Tibial nerve (tissue), 4 donors: ENCODE results near the gene SPATC1L. TPM values are rescaled to one million over a fixed set of nuclear protein-coding genes. Genes with fewer than 3 reads are reported as not detected.
A peak's percentile ranks its signal among the peaks of the same experiment; 100 is the strongest.
"Not testable (repeated sequence)": the region's sequence is repeated elsewhere in the genome, so short reads cannot be mapped to it uniquely, and the experiment has no call there.

Source experiments
- DNase-seq, 2 donors: peaks; one replicate each; pipeline ENCODE4 v3.0.0-alpha.2; 2019; ENCODE audit warnings: low spot score in 2 of 2
- H3K27ac ChIP-seq, 4 donors: fragments of 200-600 bp; sonication (generic) in 3 of 4; one replicate each; pipeline ENCODE4 v1.5.1; 2017 to 2019; ENCODE audit warnings: mild to moderate bottlenecking in 1 of 4
- H3K27me3 ChIP-seq, 2 donors: fragments of 200-600 bp; sonication (generic) in 1 of 2; one replicate each; pipeline versions ENCODE4 v1.5.1 to v1.6.0; 2017 to 2019
- H3K36me3 ChIP-seq, 3 donors: fragments of 200-600 bp; sonication (generic); one replicate each; pipeline ENCODE4 v1.5.1; 2018 to 2019
- H3K4me1 ChIP-seq, 4 donors: fragments of 200-600 bp; sonication (generic) in 3 of 4; one replicate each; pipeline ENCODE4 v1.5.1; 2017 to 2019
- H3K4me3 ChIP-seq, 4 donors: fragments of 200-600 bp; sonication (generic) in 3 of 4; one replicate each; pipeline ENCODE4 v1.5.1; 2017 to 2019; ENCODE audit warnings: mild to moderate bottlenecking in 1 of 4, moderate library complexity in 1 of 4
- H3K9me3 ChIP-seq, 4 donors: fragments of 200-600 bp; sonication (generic) in 3 of 4; one replicate each; pipeline ENCODE4 v1.5.1; 2017 to 2019
- CTCF ChIP-seq, 5 experiments: fragments of 200-600 bp in 3 of 5; fragments of 450-650 bp in 2 of 5; sonication (generic) in 3 of 5; IDR thresholded peaks; one replicate each; pipeline ENCODE4 v1.5.1; 2016 to 2019; ENCODE audit warnings: antibody characterized with exemption in 5 of 5, mild to moderate bottlenecking in 3 of 5, moderate library complexity in 2 of 5
- EP300 ChIP-seq, 2 donors: sonication (generic); formaldehyde crosslinking; IDR thresholded peaks; one replicate each; pipeline ENCODE4 v1.6.1; 2017; ENCODE audit warnings: antibody characterized with exemption in 2 of 2, mild to moderate bottlenecking in 1 of 2
- POLR2A ChIP-seq, 2 donors: fragments of 450-650 bp; IDR thresholded peaks; one replicate each; pipeline ENCODE4 v1.6.1; 2017; ENCODE audit warnings: antibody characterized with exemption in 2 of 2, mild to moderate bottlenecking in 2 of 2, moderate library complexity in 2 of 2
- WGBS, 2 donors: methylation state at CpG; one replicate each; pipeline ENCODE4 v1.1.5; 2018; 5-methylcytosine and 5-hydroxymethylcytosine counted together
- total RNA-seq, 4 donors: library from RNA; depleted of rRNA; stranded (reverse); fragments of >200 nt; gene quantifications; one replicate each; pipeline ENCODE4 v1.1.0, GENCODE V29; 2016

SPATC1L gene
- total RNA-seq, 4 donors from 2014 or later, result 4.5 to 12.9 (median 8.0) TPM

DNA sequence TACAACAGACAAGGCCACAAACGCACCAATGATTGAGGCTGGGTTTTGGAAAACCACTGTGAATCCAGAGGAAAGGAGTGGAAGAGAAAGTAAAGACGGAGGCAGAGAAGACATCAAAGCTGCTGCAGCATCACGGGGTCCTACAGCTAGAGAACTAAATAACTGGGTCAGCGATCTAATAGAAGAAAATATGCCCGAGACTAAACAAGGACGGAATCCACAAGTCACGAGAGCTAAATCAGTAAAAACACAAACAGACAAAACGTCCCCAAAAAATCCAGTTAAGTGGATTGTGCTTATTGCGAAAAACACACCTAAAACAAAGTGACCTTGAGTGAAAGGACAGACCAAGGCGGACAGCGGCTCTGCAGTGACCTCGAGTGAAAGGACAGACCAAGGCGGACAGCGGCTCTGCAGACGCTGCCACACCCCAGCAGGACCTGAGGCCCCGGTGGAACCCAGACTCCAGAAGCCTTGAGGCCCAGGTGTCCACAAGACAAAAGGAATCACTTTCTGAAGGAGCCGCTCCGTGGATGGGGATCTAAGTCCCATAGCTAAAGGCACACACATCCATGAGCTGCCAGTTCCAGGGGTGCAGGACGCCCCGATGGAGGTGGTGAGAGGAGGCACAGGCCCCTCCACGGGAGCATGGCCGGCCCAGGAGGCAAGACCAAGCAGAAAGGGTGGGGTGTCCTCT, 34.9 kb downstream of the SPATC1L start:
- no peaks in the 10 kb centered on the region for H3K9me3 ChIP-seq
- peaks cover 0 to 11% (median 5%) of the 10 kb centered on the region in 4 donors for H3K4me1 ChIP-seq
- peaks cover 0 to 10% of the 10 kb centered on the region in 2 donors for H3K27me3 ChIP-seq
- TF ChIP-seq POLR2A (IDR thresholded peaks at IDR 0.05), result no peak
- TF ChIP-seq EP300 (IDR thresholded peaks at IDR 0.05), result no peak
- TF ChIP-seq CTCF (IDR thresholded peaks at IDR 0.05), result no peak
- DNase-seq, result peak in 1 of 2 donors; percentile 8
- 77 to 78% methylated on average over 22 of the region's 22 CpGs for WGBS, 2 donors
- no peaks in the 10 kb centered on the region for H3K36me3 ChIP-seq
- no peak overlapping the region for H3K27ac ChIP-seq
- H3K4me3 ChIP-seq, result no peak overlapping the region

GRCh38 chr21:46148106-46148505, 36.2 kb downstream of the SPATC1L start:
- Histone ChIP-seq H3K36me3 (no peaks in the 10 kb centered on the region), H3K4me1 (peaks cover 0 to 14% (median 3%) of the 10 kb centered on the region in 4 donors), H3K9me3 (no peaks in the 10 kb centered on the region), H3K27ac (no peak overlapping the region), H3K4me3 (no peak overlapping the region), H3K27me3 (peaks cover 0 to 6% of the 10 kb centered on the region in 2 donors)
- no peak for DNase-seq
- no peak for TF ChIP-seq EP300 (IDR thresholded peaks at IDR 0.05)
- no peak for TF ChIP-seq CTCF (IDR thresholded peaks at IDR 0.05)
- no peak for TF ChIP-seq POLR2A (IDR thresholded peaks at IDR 0.05)
- WGBS, 2 donors, result 86 to 91% methylated on average over 11 of the region's 11 CpGs

GRCh38 chr21:46147429-46147828, 36.8 kb downstream of the SPATC1L start:
- H3K27ac ChIP-seq, H3K9me3 ChIP-seq, H3K27me3 ChIP-seq, H3K36me3 ChIP-seq, H3K4me3 ChIP-seq: not testable (repeated sequence)
- TF ChIP-seq CTCF (IDR thresholded peaks at IDR 0.05), result peak in 1 of 5 experiments; percentile 17
- H3K4me1 ChIP-seq, result peaks cover 0 to 10% (median 0%) of the 10 kb centered on the region in 4 donors
- DNase-seq, result peak in 1 of 2 donors; percentile 6
- WGBS, 2 donors, result 74 to 81% methylated on average over 11 to 12 of the region's 12 CpGs

GRCh38 chr21:46146856-46147255, 37.4 kb downstream of the SPATC1L start:
- Histone ChIP-seq H3K9me3 (no peaks in the 10 kb centered on the region), H3K27ac (no peak overlapping the region), H3K27me3 (no peaks in the 10 kb centered on the region), H3K36me3 (no peaks in the 10 kb centered on the region), H3K4me1 (peaks cover 0 to 10% (median 0%) of the 10 kb centered on the region in 4 donors), H3K4me3 (no peak overlapping the region)
- peak in 1 of 2 donors; percentile 1 for DNase-seq
- TF ChIP-seq CTCF (IDR thresholded peaks at IDR 0.05), result no peak
- no peak for TF ChIP-seq POLR2A (IDR thresholded peaks at IDR 0.05)
- no peak for TF ChIP-seq EP300 (IDR thresholded peaks at IDR 0.05)
- WGBS, 2 donors, result 68 to 72% methylated on average over 14 of the region's 14 CpGs

DNA sequence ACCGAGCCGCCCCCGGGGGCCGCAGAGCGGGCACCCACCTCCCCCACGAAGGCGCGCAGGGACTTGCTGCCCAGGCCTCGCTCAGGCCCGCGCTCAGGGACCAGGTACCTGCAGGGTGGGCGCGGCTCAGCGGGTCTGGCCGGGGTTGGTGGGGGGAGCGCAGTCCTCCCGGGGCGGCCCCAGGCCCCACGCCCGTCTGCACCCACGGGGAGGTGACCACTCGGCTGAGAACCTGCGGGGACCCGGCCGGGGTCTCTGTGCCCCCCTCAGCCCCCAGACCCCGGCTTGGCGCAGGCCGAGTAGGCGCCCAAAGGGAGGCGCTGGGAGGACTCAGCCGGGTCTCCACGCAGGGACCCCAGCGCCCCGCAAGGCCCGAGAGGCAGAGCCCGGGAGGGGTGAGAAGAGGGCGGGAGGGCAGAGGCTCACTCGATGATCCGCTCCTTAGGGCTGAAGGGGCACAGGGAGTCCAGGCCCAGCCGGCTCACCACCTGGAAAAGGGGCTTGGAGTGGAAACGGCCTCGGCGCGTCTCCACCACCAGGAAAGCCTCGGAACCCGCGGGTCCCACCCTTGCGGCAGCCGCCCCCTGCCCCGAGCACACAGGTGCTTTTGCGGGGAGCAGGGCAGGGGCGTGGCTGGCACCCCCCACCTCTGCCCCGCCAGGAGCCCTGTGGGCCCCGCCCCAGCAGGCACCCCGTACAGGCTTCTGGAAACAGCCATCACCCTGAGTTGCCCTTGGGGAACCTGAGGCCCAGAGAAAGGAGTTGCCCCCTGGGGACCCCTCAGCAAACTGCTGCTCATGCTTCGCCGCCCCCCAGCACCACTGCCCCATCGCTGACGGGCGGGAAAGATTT, 38.2 kb downstream of the SPATC1L start:
- WGBS, 2 donors, result 89 to 93% methylated on average over 42 to 45 of the region's 60 CpGs
- Histone ChIP-seq H3K36me3 (no peaks in the 10 kb centered on the region), H3K4me1 (peaks cover 0 to 10% (median 0%) of the 10 kb centered on the region in 4 donors)

More for the DNA sequence above, 38.2 kb downstream of the SPATC1L start:
- DNase-seq, result peak in 1 of 2 donors; percentile 9
- TF ChIP-seq POLR2A (IDR thresholded peaks at IDR 0.05) (no peak), CTCF (IDR thresholded peaks at IDR 0.05) (no peak), EP300 (IDR thresholded peaks at IDR 0.05) (no peak)
- Histone ChIP-seq H3K4me3 (no peak overlapping the region), H3K27me3 (no peaks in the 10 kb centered on the region), H3K9me3 (no peaks in the 10 kb centered on the region), H3K27ac (no peak overlapping the region)
